H1 (cell line): ENCODE measurements around the gene IKZF3. TPM values are rescaled to one million over a fixed set of nuclear protein-coding genes. Genes with fewer than 3 reads are reported as not detected.

ENCODE experiments used
- CTCF ChIA-PET: fragments of 300-600 bp; sonication (Branson Sonifier 250); formaldehyde crosslinking; loops from one replicate; lab custom pipeline; 2021; ENCODE audit not compliant: partially characterized antibody; lab: Charles Lee
- POLR2A ChIA-PET: fragments of 300-600 bp; sonication (Branson Sonifier 250); formaldehyde crosslinking; loops from one replicate; lab custom pipeline; 2021; ENCODE audit warnings: inconsistent platforms; ENCODE audit not compliant: partially characterized antibody; lab: Charles Lee
- DNase-seq, 2 experiments: peaks; one replicate each; pipeline versions ENCODE4 v3.0.0 to v3.0.0-alpha.2; 2010 to 2022; ENCODE audit warnings: low spot score in 2 of 2, low read depth in 1 of 2, mixed read lengths in 1 of 2
- FAIRE-seq: peaks from 2 replicates; lab custom pipeline; 2011; peaks lifted over from hg19 to GRCh38; lab: Jason Lieb, UNC
- H2AFZ ChIP-seq: 2 replicates; pipeline ENCODE4 v1.8.1; 2012; ENCODE audit warnings: low read length, inconsistent platforms
- H2AK5ac ChIP-seq: 2 replicates; pipeline ENCODE4 v1.6.1; 2013; ENCODE audit warnings: low read depth, low read length
- H2BK120ac ChIP-seq: replicated peaks from 2 replicates; pipeline ENCODE3; 2013; ENCODE audit warnings: low read depth, low read length, inconsistent platforms
- H2BK12ac ChIP-seq: 2 replicates; pipeline ENCODE4 v1.6.1; 2013; ENCODE audit warnings: low read depth, low read length
- H2BK15ac ChIP-seq: 2 replicates; pipeline ENCODE4 v1.6.1; 2013; ENCODE audit warnings: low read length
- H2BK20ac ChIP-seq: 2 replicates; pipeline ENCODE4 v1.6.1; 2013; ENCODE audit warnings: low read length
- H2BK5ac ChIP-seq: 2 replicates; pipeline ENCODE4 v1.6.1; 2013; ENCODE audit warnings: low read depth, low read length
- H3K14ac ChIP-seq: 2 replicates; pipeline ENCODE4 v1.6.1; 2013; ENCODE audit warnings: inconsistent platforms; ENCODE audit not compliant: insufficient read length
- H3K18ac ChIP-seq: 2 replicates; pipeline ENCODE4 v1.6.1; 2013; ENCODE audit warnings: low read length; ENCODE audit errors: extremely low read depth
- H3K23ac ChIP-seq: 2 replicates; pipeline ENCODE4 v1.6.1; 2013; ENCODE audit warnings: inconsistent platforms; ENCODE audit not compliant: insufficient read length
- H3K23me2 ChIP-seq: 2 replicates; pipeline ENCODE4 v1.6.1; 2013; ENCODE audit warnings: low read depth, low read length
- H3K27ac ChIP-seq: 2 replicates; pipeline ENCODE4 v1.6.1; 2011; ENCODE audit warnings: low read depth, low read length, inconsistent platforms
- H3K27me3 ChIP-seq, 4 experiments: replicated peaks in 1 of 4; 1 replicate in 1 of 4; 2 replicates in 3 of 4; pipeline versions ENCODE4 v1.6.1 to v1.8.1; 2011 to 2013; ENCODE audit warnings: low read length in 3 of 4, mild to moderate bottlenecking in 3 of 4, inconsistent platforms in 2 of 4, mixed read lengths in 2 of 4, moderate library complexity in 1 of 4; ENCODE audit not compliant: control insufficient read depth in 3 of 4, insufficient read depth in 3 of 4; ENCODE audit errors: extremely low read depth in 1 of 4
- H3K36me3 ChIP-seq, 4 experiments: 2 replicates each; pipeline versions ENCODE4 v1.6.1 to v1.8.1; 2011 to 2013; ENCODE audit warnings: mild to moderate bottlenecking in 4 of 4, low read length in 3 of 4, moderate library complexity in 2 of 4, control low read depth in 1 of 4, inconsistent platforms in 1 of 4; ENCODE audit not compliant: insufficient read depth in 4 of 4, control insufficient read depth in 2 of 4
- H3K4ac ChIP-seq: replicated peaks from 2 replicates; pipeline ENCODE3; 2013; ENCODE audit warnings: low read length, low read depth, mixed read lengths, inconsistent platforms; ENCODE audit not compliant: insufficient read length
- H3K4me1 ChIP-seq, 4 experiments: replicated peaks in 1 of 4; 1 replicate in 1 of 4; 2 replicates in 3 of 4; pipeline versions ENCODE4 v1.6.1 to v1.8.1; 2011 to 2013; ENCODE audit warnings: low read length in 3 of 4, inconsistent platforms in 2 of 4, mixed read lengths in 1 of 4; ENCODE audit not compliant: insufficient read depth in 4 of 4, control insufficient read depth in 3 of 4
- H3K4me2 ChIP-seq, 2 experiments: 2 replicates each; pipeline versions ENCODE4 v1.6.1 to v1.8.1; 2011 to 2013; ENCODE audit warnings: low read depth in 2 of 2, low read length in 2 of 2, control low read depth in 1 of 2, inconsistent platforms in 1 of 2, mild to moderate bottlenecking in 1 of 2; ENCODE audit not compliant: insufficient read depth in 1 of 2
- H3K4me3 ChIP-seq, 4 experiments: fragments of 200-600, 300-600 bp in 1 of 4; sonication (generic), shearing (Covaris generic), sonication (Bioruptor Twin) in 1 of 4; 2 replicates each; pipeline versions ENCODE4 v1.5.1 to v1.8.1; 2011 to 2016; ENCODE audit warnings: low read length in 4 of 4, low read depth in 3 of 4, control low read depth in 2 of 4, inconsistent platforms in 2 of 4, mild to moderate bottlenecking in 2 of 4, mixed read lengths in 1 of 4, moderate library complexity in 1 of 4; ENCODE audit not compliant: insufficient read depth in 2 of 4; ENCODE audit errors: extremely low read depth in 1 of 4
- H3K56ac ChIP-seq: replicated peaks from 2 replicates; pipeline ENCODE3; 2013; ENCODE audit warnings: low read depth, mild to moderate bottlenecking, mixed read lengths, low read length, inconsistent platforms; ENCODE audit not compliant: insufficient read length
- H3K79me1 ChIP-seq: 2 replicates; pipeline ENCODE4 v1.6.1; 2013; ENCODE audit warnings: low read depth, low read length, control low read depth
- H3K79me2 ChIP-seq, 2 experiments: 2 replicates each; pipeline versions ENCODE4 v1.6.1 to v1.8.1; 2012 to 2013; ENCODE audit warnings: low read length in 2 of 2, mild to moderate bottlenecking in 2 of 2, inconsistent platforms in 1 of 2; ENCODE audit not compliant: insufficient read depth in 2 of 2, control insufficient read depth in 1 of 2
- H3K9ac ChIP-seq, 4 experiments: replicated peaks in 1 of 4; 1 replicate in 1 of 4; 2 replicates in 3 of 4; pipeline versions ENCODE4 v1.6.1 to v1.8.1; 2011 to 2013; ENCODE audit warnings: low read depth in 3 of 4, low read length in 3 of 4, control low read depth in 2 of 4, mild to moderate bottlenecking in 2 of 4, moderate library complexity in 2 of 4, inconsistent platforms in 1 of 4; ENCODE audit errors: extremely low read depth in 1 of 4
- H3K9me3 ChIP-seq, 2 experiments: 2 replicates each; pipeline versions ENCODE4 v1.6.1 to v1.8.1; 2012 to 2013; ENCODE audit warnings: mild to moderate bottlenecking in 2 of 2, moderate library complexity in 2 of 2, control low read depth in 1 of 2, inconsistent platforms in 1 of 2, low read depth in 1 of 2, low read length in 1 of 2, mixed read lengths in 1 of 2; ENCODE audit not compliant: insufficient read depth in 2 of 2
- H4K20me1 ChIP-seq, 2 experiments: replicated peaks in 1 of 2; 2 replicates each; pipeline versions ENCODE3 to v1.8.1; 2011 to 2013; ENCODE audit warnings: inconsistent platforms in 2 of 2, low read length in 2 of 2, mild to moderate bottlenecking in 1 of 2; ENCODE audit not compliant: insufficient read depth in 2 of 2, control insufficient read depth in 1 of 2
- H4K5ac ChIP-seq: 2 replicates; pipeline ENCODE4 v1.6.1; 2013; ENCODE audit warnings: low read length, low read depth, mixed read lengths, inconsistent platforms; ENCODE audit not compliant: insufficient read length
- H4K8ac ChIP-seq: 2 replicates; pipeline ENCODE4 v1.8.0; 2013; ENCODE audit warnings: mild to moderate bottlenecking, moderate library complexity, low read length, inconsistent platforms; ENCODE audit not compliant: insufficient read depth; ENCODE audit errors: extremely low read depth
- H4K91ac ChIP-seq: replicated peaks from 2 replicates; pipeline ENCODE3; 2013; ENCODE audit warnings: low read length, mixed read lengths, inconsistent platforms; ENCODE audit not compliant: insufficient read length
- WGBS, 2 experiments: shearing (Covaris generic) in 1 of 2; methylation state at CpG; one replicate each; pipeline versions ENCODE4 v1.1.6 to v1.1.7; 2013 to 2015; ENCODE audit warnings: low lambda C conversion rate in 2 of 2, mixed read lengths in 2 of 2, inconsistent platforms in 1 of 2, low coverage in 1 of 2, missing lambda C conversion rate in 1 of 2; ENCODE audit not compliant: insufficient replicate concordance in 2 of 2, insufficient coverage in 1 of 2, insufficient read length in 1 of 2; ENCODE audit errors: extremely low coverage in 1 of 2, missing lambda C conversion rate in 1 of 2; 5-methylcytosine and 5-hydroxymethylcytosine counted together
- polyA plus RNA-seq, 7 experiments: library from polyadenylated mRNA; depleted of rRNA in 3 of 7; stranded (reverse) in 5 of 7; unstranded in 2 of 7; fragments of >200 nt in 5 of 7; fragments of 200-250 nt in 2 of 7; gene quantifications; 1 replicate in 5 of 7; 2 replicates in 1 of 7; 4 replicates in 1 of 7; pipeline versions ENCODE4 v1.2.1 to v1.2.3, GENCODE V29; 2011 to 2013; ENCODE audit warnings: missing spikeins in 2 of 7, mixed read lengths in 2 of 7
- total RNA-seq: library from RNA; stranded (reverse); fragmentation: NEBNext Ultra II Directional; extraction: Animal tissue kit (Norgen Biotek cat#: 25700); gene quantifications from 2 replicates; pipeline ENCODE4 v1.2.1, GENCODE V29; 2021

The IKZF3 gene
- total and polyA plus RNA-seq, 2 of the 8 experiments (the other 6 are each of a cell fraction or from before 2014, with no cell fraction given): 0.23 to 0.56 TPM

GRCh38 chr17:39727556-39727955 is 136.6 kb downstream of the IKZF3 start:
- no peak overlapping the region for H2BK12ac ChIP-seq
- CTCF ChIA-PET: interaction anchor here (0.6 kb wide), 1 partner anchor 95 kb away, joined by 3 read pairs; no protein-coding TSS in a partner anchor
- WGBS, 2 experiments: 89% methylated on average over 9 of the region's 10 CpGs; no CpG with 5 or more reads in 1 of the 2 experiments

More at GRCh38 chr17:39727556-39727955, 136.6 kb downstream of the IKZF3 start:
- no peak overlapping the region for H3K4me2 ChIP-seq
- DNase-seq: no peak
- no peak overlapping the region for H3K23ac ChIP-seq
- no peak overlapping the region for H3K4me3 ChIP-seq
- no peak overlapping the region for H3K9ac ChIP-seq
- FAIRE-seq: no peak
- H3K14ac ChIP-seq: no peak overlapping the region
- H2AK5ac ChIP-seq: no peak overlapping the region
- peaks cover 0 to 11% (median 4%) of the 10 kb centered on the region in 4 experiments; a peak in 6 of 7 replicates for H3K4me1 ChIP-seq
- no peak overlapping the region for H4K91ac ChIP-seq
- H2BK15ac ChIP-seq: no peak overlapping the region
- no peaks in the 10 kb centered on the region; the same call in 1 of the 2 replicates for H3K79me1 ChIP-seq
- H2AFZ ChIP-seq: no peak overlapping the region
- no peak overlapping the region for H3K4ac ChIP-seq
- no peak overlapping the region for H3K18ac ChIP-seq
- no peaks in the 10 kb centered on the region for H3K27me3 ChIP-seq
- H3K36me3 ChIP-seq: peaks cover 15 to 49% (median 32%) of the 10 kb centered on the region in 4 experiments
- H4K20me1 ChIP-seq: peaks cover 8 to 20% of the 10 kb centered on the region in 2 experiments
- H3K9me3 ChIP-seq: no peaks in the 10 kb centered on the region
- no peak overlapping the region for H2BK5ac ChIP-seq
- no peak overlapping the region for H2BK120ac ChIP-seq
- no peaks in the 10 kb centered on the region for H3K79me2 ChIP-seq
- H3K23me2 ChIP-seq: peaks cover 5% of the 10 kb centered on the region; the same call in 1 of the 2 replicates
- no peak overlapping the region for H2BK20ac ChIP-seq
- H4K5ac ChIP-seq: no peak overlapping the region
- H3K27ac ChIP-seq: no peak overlapping the region
- POLR2A ChIA-PET: interaction anchor here (0.6 to 5.4 kb wide), 6 partner anchors 8 to 39 kb away, joined by 3 to 54 read pairs (median 27); partner anchors contain the start of genes ERBB2 and PGAP3
- no peak overlapping the region for H3K56ac ChIP-seq
- H4K8ac ChIP-seq: no peak overlapping the region
